ENCODE data around the gene CXorf66.
"Not testable (repeated sequence)": the region's sequence is repeated elsewhere in the genome, so short reads cannot be mapped to it uniquely, and the experiment has no call there.

CXorf66 gene

DNA sequence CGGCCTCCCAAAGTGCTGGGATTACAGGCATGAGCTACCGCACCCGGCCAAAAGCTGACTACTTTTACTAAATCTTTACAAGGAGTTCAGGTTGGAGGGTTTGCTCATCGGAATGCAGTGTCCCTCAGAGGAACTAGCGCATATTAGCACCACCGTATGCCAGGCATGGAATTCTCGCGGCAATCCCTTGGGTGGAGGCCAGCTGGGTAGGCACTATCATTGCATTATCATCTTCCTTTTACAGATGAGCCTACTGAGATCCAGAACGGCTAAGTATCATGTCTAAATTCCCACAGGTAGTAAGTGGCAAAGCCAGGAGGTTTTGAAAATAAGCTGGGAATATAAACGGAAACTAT, 6.1 kb upstream of the CXorf66 start:
- Histone ChIP-seq H3K4me3 (no peak overlapping the region), H3K36me3 (no peaks in the 10 kb centered on the region), H3K27me3 (no peaks in the 10 kb centered on the region), H3K27ac (no peak overlapping the region), H3K4me1 (no peaks in the 10 kb centered on the region), H3K9me3 (no peaks in the 10 kb centered on the region)
- DNase-seq = no peak
- TF ChIP-seq, protein P1, sequence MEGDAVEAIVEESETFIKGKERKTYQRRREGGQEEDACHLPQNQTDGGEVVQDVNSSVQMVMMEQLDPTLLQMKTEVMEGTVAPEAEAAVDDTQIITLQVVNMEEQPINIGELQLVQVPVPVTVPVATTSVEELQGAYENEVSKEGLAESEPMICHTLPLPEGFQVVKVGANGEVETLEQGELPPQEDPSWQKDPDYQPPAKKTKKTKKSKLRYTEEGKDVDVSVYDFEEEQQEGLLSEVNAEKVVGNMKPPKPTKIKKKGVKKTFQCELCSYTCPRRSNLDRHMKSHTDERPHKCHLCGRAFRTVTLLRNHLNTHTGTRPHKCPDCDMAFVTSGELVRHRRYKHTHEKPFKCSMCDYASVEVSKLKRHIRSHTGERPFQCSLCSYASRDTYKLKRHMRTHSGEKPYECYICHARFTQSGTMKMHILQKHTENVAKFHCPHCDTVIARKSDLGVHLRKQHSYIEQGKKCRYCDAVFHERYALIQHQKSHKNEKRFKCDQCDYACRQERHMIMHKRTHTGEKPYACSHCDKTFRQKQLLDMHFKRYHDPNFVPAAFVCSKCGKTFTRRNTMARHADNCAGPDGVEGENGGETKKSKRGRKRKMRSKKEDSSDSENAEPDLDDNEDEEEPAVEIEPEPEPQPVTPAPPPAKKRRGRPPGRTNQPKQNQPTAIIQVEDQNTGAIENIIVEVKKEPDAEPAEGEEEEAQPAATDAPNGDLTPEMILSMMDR (IDR thresholded peaks at IDR 0.05) = no peak
- intact Hi-C loops (cut with DNase I; ENCODE audit: low total_unique reads) = no loop called here

GRCh38 chrX:139969286-139969685, 4.0 kb upstream of the CXorf66 start:
- Histone ChIP-seq H3K27me3 (no peaks in the 10 kb centered on the region), H3K9me3 (no peaks in the 10 kb centered on the region), H3K27ac (no peak overlapping the region), H3K36me3 (no peaks in the 10 kb centered on the region), H3K4me1 (no peaks in the 10 kb centered on the region), H3K4me3 (no peak overlapping the region)
- no peak for DNase-seq
- intact Hi-C loops (cut with DNase I; ENCODE audit: low total_unique reads) = no loop called here
- TF ChIP-seq, protein P1 (IDR thresholded peaks at IDR 0.05) = no peak

- Histone ChIP-seq H3K36me3 (no peaks in the 10 kb centered on the region), H3K27me3 (no peaks in the 10 kb centered on the region), H3K27ac (no peak overlapping the region), H3K4me1 (no peaks in the 10 kb centered on the region), H3K4me3 (no peak overlapping the region), H3K9me3 (no peaks in the 10 kb centered on the region)
- no peak for DNase-seq
- intact Hi-C loops (cut with DNase I; ENCODE audit: low total_unique reads) = no loop called here
- TF ChIP-seq, protein P1 (IDR thresholded peaks at IDR 0.05) = no peak
Measured at GRCh38 chrX:139967750-139968149, 2.4 kb upstream of the CXorf66 start.

- Histone ChIP-seq H3K27ac (no peak overlapping the region), H3K27me3 (no peaks in the 10 kb centered on the region), H3K9me3 (no peaks in the 10 kb centered on the region), H3K36me3 (no peaks in the 10 kb centered on the region), H3K4me1 (no peaks in the 10 kb centered on the region), H3K4me3 (no peak overlapping the region)
- intact Hi-C loops (cut with DNase I; ENCODE audit: low total_unique reads) = no loop called here
- TF ChIP-seq, protein P1 (IDR thresholded peaks at IDR 0.05) = no peak
- DNase-seq = no peak
Measured at GRCh38 chrX:139967300-139967699, 2.0 kb upstream of the CXorf66 start.

GRCh38 chrX:139966159-139966558, 838 bp upstream of the CXorf66 start:
- H3K4me3 ChIP-seq; H3K4me1 ChIP-seq; H3K9me3 ChIP-seq; H3K27me3 ChIP-seq; H3K36me3 ChIP-seq; DNase-seq; H3K27ac ChIP-seq; intact Hi-C loops (cut with DNase I; ENCODE audit: low total_unique reads): not testable (repeated sequence)

DNA sequence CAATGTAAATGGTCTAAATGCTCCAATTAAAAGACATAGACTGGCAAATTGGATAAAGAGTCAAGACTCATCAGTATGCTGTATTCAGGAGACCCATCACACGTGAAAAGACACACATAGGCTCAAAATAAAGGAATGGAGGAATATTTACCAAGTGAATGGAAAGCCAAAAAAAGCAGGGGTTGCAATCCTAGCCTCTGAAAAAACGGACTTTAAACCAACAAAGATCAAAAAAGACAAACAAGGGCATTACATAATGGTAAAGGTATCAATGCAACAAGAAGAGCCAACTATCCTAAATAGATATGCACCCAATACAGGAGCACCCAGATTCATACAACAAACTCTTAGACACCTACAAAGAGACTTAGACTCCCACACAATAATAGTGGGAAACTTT, 4.2 kb downstream of the CXorf66 start:
- DNase-seq; H3K9me3 ChIP-seq; H3K36me3 ChIP-seq; intact Hi-C loops (cut with DNase I; ENCODE audit: low total_unique reads); H3K27ac ChIP-seq; H3K4me3 ChIP-seq; H3K4me1 ChIP-seq; H3K27me3 ChIP-seq: not testable (repeated sequence)

DNA sequence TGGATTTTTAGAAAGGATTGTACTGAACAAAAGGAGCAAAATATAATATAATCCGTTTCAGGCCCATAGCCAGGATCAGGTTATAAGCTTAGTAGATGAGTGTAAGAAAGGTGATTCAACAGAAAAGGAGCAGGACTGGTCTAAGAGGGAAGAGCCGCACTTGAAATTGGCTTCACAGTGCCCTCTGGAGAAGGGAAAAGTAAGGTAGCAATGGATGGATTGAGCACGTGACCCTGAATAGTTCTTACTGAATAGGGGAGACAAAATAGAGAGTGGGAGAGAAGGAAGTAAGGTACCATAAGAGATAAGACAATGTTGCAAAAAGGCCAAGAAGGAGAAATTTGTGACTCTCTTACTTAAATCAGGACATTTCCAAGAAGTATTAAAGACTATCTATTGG, 15.6 kb downstream of the CXorf66 start:
- no peak for DNase-seq
- Histone ChIP-seq H3K4me1 (no peaks in the 10 kb centered on the region), H3K27ac (no peak overlapping the region), H3K36me3 (no peaks in the 10 kb centered on the region), H3K9me3 (no peaks in the 10 kb centered on the region), H3K27me3 (no peaks in the 10 kb centered on the region), H3K4me3 (no peak overlapping the region)
- intact Hi-C loops (cut with DNase I; ENCODE audit: low total_unique reads) = no loop called here
- TF ChIP-seq, protein P1 (IDR thresholded peaks at IDR 0.05) = no peak
